GM21526 (cell line): ENCODE data around the gene FLVCR2.

Experiments
- ATAC-seq: cut with Tn5 transposase; IDR thresholded peaks from one replicate; pipeline ENCODE4 v1.9.1; 2021; ENCODE audit warnings: moderate library complexity; ENCODE audit not compliant: unreplicated experiment, low FRiP score

Gene FLVCR2, protein sequence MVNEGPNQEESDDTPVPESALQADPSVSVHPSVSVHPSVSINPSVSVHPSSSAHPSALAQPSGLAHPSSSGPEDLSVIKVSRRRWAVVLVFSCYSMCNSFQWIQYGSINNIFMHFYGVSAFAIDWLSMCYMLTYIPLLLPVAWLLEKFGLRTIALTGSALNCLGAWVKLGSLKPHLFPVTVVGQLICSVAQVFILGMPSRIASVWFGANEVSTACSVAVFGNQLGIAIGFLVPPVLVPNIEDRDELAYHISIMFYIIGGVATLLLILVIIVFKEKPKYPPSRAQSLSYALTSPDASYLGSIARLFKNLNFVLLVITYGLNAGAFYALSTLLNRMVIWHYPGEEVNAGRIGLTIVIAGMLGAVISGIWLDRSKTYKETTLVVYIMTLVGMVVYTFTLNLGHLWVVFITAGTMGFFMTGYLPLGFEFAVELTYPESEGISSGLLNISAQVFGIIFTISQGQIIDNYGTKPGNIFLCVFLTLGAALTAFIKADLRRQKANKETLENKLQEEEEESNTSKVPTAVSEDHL

DNA sequence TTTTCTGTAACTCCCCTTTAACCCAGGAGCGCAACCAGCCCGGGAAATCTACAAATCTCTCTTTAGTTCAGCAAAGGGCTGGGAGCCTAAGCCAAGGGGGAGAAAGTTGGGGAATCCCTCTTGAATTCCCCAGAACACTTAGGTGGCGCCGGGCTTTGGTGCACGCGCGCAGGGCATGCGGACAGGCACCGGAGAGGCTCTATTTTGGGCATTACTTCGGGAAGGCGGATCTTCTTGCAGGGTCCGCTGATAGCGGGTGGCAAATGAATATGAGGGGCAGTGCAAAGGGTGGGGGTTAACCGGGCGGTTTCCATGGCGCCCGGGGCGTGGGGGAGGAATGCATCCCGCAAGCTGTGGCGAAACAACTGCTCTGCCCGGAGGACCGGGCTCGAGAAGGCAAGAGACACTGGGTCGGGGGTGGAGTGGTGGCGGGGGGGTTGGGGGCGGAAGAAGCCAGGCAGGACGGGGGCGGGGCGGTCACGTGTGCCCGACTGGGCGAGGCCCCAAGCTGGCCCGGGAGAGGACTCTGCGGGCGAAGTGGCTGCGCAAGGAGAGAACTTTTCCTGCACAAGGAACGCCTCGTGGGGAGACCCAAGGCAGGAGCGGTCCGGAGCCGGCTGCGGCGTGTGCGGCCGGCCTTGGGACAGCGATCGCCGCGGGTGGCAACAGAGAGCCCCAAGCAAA lies at the start of gene FLVCR2:
Gene FLVCR2 (plus strand): TSS at position 519 of the 684 bp plus-strand sequence. CDS start 353 bp downstream, outside the sequence.
- ATAC-seq = no peak

DNA sequence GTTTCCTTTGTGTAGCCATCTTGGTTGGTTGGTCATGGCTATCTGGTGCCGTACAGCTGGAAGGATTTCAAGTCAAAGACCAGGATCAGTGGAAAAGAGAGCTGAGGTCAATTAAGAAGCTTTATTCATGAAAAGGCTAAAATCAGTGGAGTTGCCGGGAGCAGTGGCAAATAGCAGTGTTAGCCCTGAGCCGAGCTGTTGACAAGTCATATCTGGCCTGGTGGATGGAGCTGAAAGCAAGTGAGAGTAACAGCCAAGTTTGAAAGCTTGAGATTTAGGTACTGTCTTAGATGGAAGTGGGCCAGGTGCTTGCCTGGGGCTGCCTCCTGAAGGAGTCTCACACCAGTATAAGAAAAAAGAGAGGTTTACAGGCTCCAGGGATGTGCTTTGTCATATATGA lies 47.2 kb upstream of the FLVCR2 start:
- no peak for ATAC-seq

DNA sequence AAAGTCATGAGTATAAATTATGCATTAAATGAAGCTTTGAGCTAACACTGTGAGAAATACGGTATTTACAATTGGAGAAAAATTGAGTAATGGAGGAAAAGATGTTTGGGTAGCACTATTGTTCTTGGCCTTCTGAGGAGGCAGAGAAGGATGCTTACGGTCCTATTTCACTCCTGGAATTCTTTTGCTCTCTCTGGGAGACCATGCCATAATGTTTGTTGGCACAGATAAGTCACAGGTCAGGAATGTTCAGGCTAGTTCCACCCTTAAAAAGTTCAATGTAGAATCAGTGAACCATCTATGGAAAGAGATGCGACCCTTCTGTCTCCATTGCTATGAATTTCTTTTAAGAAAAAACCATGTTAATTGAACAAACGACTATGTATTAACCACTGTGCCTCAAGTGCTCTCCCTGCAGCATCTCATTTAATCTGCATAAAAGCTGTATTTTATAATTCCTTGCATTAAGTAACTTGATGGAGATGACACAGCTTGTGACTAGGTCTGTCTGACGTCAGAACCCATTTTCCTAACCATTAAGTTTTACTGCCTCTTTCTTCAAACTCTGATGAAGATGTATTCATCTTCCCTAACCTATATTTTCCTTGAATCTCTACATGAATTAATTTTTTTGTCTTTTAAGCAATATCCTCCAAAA lies 46.6 kb upstream of the FLVCR2 start:
- no peak for ATAC-seq

DNA sequence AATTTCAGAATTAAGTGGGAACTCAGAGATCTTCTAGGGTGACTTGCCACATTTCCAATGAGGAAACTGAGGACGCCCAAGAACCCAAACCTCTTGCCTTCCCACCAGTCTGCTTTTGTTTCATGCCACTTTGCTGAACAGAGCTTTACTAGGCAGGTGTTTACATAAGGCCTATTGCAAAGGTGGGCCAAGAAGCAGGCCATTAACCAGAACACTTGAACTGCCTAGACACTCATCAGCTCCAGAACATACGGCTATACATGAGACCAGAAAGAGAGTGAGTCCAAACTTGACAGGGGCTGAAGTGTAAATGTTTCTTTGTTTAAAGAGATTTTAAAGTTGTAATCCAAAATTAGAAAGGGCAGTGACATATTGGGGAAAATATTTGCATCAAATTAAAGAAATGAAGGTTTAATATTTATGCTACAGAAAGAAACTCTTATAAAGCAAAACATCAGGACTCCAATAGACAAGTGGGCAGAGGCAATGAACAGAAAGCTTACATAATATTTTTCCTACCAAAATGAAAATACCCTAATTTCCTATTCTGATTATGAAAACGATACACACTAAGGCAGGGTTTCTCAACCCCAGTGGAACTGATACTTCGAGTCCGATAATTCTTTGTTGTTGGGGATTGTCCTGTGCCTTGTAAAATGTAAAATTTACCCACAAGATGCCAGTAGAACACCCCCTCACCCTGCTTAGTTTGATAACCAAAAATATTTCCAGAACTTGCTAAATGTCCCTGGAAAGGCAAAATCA lies 44.4 kb upstream of the FLVCR2 start:
- ATAC-seq = no peak

DNA sequence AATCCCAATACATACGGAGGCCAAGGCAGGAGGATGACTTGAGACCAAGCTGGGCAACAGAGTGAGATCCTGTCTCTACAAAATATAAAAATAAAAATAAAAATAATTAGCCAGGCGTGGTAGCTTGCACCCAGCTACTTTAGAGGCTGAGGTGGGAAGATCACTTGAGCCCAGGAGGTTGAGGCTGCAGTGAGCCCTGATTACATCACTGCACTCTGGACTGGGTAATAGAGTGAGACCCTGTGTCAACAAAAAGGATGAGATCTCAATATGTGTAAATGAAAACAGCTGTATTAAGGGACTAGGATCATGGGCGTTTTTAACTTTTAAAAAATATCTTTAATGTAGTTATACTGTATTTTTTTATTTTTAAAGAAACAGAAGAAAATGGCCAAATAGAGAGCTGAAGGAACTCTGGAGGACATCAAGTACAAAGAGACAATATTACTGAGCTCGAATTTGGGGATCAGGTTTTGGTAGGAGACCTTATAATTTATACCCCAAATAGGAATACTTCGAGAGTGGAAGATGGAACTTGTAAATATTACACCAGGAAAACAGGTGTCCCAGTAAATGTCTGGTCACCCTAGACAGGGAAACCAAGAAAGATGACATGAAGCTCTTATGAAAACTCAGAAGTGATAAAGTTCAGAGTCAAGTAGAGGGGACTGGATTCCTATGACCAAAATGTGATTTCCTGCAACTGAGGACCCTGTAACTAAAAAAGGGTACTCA lies 43.1 kb upstream of the FLVCR2 start:
- ATAC-seq = no peak

DNA sequence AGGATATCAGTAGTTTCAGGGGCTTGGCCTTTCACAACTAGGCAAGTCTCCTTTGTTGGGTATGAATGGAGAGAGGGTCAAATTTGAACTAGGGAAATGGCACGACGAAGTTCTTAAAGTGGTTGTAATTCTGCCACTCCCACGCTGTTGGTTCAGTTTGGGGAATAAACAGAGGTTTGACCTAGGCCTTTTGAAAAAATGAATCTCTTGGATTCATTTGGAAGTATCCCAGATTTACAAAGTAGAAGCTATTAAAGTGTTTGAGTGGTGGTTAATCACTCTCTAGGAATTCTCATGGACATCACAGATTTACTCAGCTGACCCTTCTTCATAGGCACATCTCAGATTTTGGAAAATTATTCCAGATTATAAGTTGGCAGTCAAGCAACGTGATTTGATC lies 41.3 kb upstream of the FLVCR2 start:
- no peak for ATAC-seq

DNA sequence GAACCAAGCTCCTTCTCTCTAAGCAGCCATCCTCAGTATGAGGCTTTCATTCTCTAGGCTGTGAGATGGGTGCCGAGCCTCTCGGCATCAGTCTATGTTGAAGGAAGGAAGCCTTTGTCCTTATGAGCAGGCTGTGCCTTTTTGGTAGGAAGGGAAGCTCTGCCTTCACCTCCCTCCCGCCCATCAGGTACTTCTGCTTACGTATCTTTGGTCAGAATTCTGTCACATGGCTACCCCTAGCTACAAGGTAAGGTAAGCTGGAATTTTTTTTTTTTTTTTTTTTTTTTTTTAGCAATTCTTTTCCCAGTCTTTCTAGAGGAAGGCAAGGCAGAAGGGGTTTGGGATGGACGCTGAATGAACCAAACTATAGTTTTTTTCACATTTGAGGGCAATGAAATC lies 39.3 kb upstream of the FLVCR2 start:
- no peak for ATAC-seq

DNA sequence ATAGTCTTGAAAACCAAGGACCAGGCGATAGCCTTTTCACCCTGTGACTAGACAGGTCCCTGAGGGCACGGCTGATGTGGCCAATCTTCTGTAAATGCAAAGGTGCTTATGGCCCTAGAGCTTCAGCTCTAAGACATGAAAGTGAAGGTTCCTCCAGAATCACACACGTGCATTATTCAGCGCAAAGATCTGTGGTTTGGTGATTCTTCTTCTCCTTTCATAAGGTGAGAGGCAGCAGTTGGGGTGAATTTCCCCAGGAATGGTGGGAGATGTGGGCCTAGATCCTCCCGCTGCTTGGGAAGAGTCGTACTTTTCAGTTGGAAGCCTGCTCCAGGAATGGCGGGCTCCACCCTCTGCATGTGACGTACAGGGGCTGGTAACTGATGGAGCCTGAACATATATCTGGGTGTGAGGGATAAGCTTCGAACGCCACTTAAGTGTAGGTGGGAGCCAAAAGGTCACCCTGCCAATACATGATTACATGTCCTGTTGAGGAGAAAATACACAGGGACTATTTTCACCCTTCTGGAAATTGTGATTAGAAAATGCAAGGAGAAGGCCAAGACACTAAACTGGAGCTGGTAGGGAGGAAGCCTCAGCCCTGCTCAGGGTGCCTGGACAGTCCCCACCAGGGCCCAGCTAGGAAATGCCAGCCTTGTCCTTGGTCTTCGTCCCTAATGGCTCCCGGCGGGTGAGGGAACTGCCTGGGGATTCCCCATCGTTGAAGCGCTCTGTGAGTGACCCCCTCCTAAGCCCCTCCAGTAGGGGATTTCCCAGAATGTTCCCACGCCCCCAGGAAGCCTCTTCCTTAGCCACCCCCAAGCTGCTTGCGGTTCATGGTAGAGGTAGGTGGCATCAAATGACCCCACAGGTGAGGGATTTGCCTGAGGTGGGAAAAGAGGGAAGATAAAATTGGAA lies 38.6 kb upstream of the FLVCR2 start:
- ATAC-seq = peak; percentile 48

DNA sequence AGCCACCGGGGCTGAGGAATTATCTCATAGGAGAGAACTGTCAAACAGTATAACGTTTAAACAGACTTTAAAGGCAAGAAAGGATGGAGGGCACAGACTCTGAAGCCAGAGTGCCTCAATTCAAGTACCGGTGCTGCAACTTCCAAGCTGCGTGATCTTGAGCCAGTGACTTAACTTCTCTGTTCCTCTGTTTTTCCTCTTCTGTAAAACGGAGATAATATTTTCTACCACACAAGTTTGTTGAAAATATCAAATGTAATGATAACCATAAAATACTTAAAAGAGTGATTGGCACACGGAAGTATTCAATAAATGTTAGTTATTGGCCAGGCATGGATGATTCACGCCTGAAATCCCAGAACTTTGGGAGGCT lies 38.0 kb upstream of the FLVCR2 start:
- no peak for ATAC-seq

DNA sequence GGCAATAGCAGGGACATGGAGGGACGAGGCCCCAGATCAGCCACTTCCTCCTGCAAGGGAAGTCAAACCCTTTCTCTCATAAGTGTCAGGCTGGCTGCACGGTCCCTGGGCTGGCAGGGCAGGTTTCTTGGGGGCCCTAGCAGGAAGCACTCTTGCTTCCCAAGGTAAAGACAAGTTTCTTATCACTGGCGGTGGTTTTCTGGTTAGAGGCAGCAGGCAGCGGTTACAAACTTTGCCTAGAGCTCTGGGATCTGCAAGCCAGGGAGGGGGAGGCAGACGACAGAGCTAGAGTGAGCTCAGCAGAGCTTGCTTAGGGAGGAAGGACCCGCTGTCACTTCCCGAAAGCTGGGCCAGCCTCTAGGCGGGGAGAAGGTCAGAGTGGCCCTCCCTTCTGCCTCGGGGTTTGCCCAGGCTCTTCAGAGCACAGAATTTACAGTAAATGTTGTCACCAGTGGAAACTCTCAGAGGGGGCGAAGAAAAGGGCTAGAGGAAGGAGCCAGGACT lies 35.8 kb upstream of the FLVCR2 start:
- ATAC-seq = peak; percentile 50

DNA sequence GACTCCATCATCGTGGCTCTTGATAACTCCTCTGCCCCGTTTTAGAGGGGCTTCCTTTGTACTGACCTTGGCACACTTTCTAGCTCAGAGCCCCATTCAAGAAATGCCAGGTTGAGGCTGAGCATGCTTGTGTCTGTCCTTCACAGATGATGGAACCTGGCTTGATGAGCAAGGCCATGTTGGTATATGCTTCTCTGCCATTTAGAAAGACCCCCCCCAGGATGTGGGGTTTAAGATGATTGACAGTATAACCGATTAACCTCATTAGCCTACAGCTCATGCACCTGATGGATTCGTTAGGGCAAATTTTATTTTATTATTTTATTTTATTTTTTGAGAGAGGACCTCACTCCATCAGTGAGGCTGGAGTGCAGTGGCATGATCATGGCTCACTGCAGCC lies 35.2 kb upstream of the FLVCR2 start:
- no peak for ATAC-seq

DNA sequence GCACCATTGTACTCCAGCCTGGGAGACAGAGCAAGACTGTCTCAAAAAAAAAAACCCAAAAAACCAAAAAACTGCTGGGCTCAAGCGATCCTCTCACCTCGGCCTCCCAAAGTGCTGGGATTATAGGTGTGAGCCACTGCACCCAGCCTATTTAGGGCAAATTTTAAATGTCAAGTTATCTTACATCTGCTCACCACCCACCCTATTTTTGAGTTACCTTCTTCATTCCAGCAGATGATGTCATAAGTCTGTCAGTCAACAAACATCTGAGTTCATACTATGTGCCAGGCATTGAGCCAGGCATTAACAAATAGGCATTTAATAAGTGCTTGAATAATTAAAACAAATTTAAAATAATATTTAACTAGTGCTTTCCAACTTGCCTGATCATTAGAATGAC lies 34.6 kb upstream of the FLVCR2 start:
- ATAC-seq = no peak

DNA sequence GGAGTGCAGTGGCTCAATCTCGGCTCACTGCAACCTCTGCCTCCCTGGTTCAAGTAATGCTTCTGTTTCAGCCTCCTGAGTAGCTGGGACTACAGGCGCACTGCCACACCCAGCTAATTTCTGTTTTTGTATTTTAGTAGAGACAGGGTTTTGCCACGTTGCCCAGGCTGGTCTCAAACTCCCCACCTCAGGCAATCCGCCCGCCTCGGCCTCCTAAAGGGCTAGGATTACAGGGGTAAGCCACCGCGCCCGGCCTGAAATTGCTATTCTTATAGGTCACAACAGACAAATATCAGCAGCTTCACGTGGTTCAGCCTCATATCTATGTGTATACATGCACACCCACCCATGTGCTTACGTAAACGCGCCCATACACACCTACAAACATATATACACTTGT lies 32.5 kb upstream of the FLVCR2 start:
- no peak for ATAC-seq

DNA sequence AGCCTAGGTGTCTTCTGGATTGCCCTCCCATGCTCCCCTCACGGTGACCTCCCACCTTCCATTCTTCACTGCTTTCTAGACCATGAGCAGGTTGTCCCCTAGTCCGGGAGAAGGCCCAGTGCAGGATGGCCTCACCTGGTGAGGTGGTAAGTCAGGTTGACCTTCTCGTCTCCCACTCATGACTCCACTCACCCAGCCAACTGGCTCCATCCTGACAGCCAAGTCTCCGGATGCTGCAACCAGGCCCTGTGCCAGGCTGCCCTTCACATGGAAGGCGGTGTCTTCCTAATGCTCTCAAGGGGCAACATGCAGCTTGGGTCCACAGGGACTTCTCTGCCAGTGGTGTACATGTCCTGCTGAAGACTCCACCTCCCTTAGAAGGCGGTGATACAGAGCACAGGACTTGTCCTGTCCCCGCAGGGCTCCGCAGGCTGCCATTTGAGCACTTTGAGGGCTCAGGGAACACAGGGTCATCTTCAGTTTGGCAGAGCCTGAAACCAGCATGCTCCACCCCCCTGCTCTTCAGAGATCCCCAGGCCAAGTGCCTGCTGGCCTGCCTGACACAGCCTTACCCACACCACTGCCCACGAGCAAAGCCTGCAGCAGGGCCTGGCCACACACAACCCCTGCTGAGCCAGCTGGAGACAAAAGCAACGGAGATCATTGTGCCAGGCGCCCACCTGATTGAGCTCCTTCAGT lies 30.7 kb upstream of the FLVCR2 start:
- no peak for ATAC-seq

DNA sequence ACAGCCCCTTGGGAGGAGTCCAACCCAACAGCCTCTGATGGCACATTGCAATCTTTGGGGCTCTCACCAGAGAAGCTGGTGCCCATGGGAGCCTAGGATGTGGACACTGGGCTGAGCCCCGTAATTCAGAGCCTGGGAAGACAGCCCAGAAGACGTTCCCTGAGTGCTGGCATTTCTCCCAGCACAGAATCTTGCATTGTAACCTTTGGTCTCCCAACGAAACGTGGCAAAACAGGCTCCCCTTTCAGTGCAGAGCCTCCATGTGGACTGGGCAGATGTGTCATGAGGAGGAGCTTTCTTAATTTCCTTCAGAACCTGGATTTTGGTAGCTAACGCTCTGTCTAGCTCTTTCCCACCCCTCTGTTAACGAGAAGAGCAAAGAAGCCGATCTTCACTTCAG lies 29.9 kb upstream of the FLVCR2 start:
- ATAC-seq = no peak

DNA sequence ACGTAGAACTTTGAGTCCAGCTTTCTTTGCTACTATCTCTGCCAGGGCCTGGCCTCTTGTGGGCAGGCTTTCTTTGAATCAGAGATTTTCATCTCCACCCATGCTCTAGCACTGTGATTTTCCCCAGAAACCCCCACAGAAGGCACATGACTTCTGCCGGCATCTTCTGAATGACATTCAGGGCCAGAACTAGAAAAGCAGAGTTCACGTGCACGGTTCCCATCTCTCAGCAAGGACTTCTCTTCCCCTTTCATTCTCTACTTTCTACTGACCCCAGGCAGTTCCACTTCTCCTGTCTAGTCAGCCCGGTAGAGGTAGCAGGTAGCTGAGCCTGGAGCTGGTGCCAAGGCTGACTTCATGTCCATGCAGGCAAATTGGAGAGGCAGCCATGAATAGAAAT lies 29.3 kb upstream of the FLVCR2 start:
- ATAC-seq = no peak

DNA sequence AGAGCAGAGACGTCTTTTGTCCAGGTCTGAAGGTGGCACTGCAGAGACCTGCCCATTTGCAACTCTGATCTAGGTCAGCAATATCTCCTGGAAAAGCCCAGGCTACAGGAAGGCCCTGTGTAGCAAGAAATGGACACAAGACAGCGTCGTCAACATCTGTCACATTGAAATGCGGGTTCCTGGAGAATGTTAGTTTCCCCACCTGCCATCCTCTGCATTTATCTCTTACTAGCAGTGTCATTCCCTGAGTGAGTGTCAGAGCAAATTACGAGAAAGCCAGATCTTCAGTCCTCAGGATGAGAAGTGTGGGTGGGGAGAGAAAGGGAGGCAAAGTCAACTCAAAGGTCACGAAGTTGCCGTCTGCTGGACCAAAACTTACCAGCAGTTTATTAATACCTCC lies 27.4 kb upstream of the FLVCR2 start:
- ATAC-seq = no peak

DNA sequence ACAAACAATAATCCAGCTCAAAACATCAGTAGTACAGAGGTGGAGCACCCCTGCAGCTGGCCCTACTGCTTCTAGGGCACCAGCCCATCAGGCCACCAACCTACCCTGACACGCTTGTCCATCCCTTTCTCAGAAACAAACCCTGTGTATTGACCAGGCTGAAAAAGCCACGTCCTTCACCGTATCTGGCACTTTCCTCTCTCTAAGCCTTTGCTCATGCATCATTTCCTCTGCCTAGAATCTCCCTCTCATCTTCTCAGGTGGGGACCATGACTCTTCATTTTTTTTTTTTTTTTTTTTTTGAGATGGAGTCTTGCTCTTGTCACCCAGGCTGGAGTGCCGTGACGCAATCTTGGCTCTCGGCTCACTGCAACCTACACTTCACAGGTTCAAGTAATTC lies 25.3 kb upstream of the FLVCR2 start:
- no peak for ATAC-seq
